CD8-positive, alpha-beta memory T cell (primary cell): ENCODE measurements around the gene DIPK1A. TPM values are rescaled to one million over a fixed set of nuclear protein-coding genes. Genes with fewer than 3 reads are reported as not detected.

ENCODE experiments used
- CTCF ChIA-PET: fragments of 350-600 bp; sonication (Branson Sonifier 250); formaldehyde crosslinking; loops from one replicate; lab custom pipeline; 2021; ENCODE audit warnings: antibody characterized with exemption; lab: Charles Lee
- POLR2A ChIA-PET: fragments of 350-600 bp; sonication (Branson Sonifier 250); formaldehyde crosslinking; loops from one replicate; lab custom pipeline; 2021; ENCODE audit warnings: antibody characterized with exemption; lab: Charles Lee
- DNase-seq, 5 donors: peaks; one replicate each; pipeline versions ENCODE4 v3.0.0 to v3.0.0-alpha.2; 2020 to 2022; ENCODE audit warnings: mixed read lengths in 1 of 5
- H3K27ac ChIP-seq: one replicate; pipeline ENCODE4 v1.7.0; 2013; ENCODE audit warnings: low read depth, mild to moderate bottlenecking, low read length, moderate library complexity
- H3K27me3 ChIP-seq: 2 replicates; pipeline ENCODE4 v1.7.0; 2013; ENCODE audit warnings: low read length, mild to moderate bottlenecking; ENCODE audit not compliant: insufficient read depth, poor library complexity, severe bottlenecking
- H3K36me3 ChIP-seq: 2 replicates; pipeline ENCODE4 v1.7.0; 2013; ENCODE audit warnings: mild to moderate bottlenecking, low read length, moderate library complexity; ENCODE audit not compliant: insufficient read depth
- H3K4me1 ChIP-seq: 2 replicates; pipeline ENCODE4 v1.7.0; 2013; ENCODE audit warnings: mild to moderate bottlenecking, low read length, moderate library complexity; ENCODE audit not compliant: insufficient read depth
- H3K4me3 ChIP-seq: 2 replicates; pipeline ENCODE4 v1.7.0; 2013; ENCODE audit warnings: mild to moderate bottlenecking, low read length
- H3K9me3 ChIP-seq: 2 replicates; pipeline ENCODE4 v1.7.0; 2013; ENCODE audit warnings: mild to moderate bottlenecking, low read length
- H3K27ac Mint-ChIP-seq, 8 donors: one replicate each; pipeline ENCODE4 v1.8.0; 2020 to 2021; ENCODE audit warnings: mixed read lengths in 8 of 8, mild to moderate bottlenecking in 6 of 8, inconsistent platforms in 3 of 8, moderate library complexity in 3 of 8
- H3K27me3 Mint-ChIP-seq, 2 donors: one replicate each; pipeline ENCODE4 v1.8.0; 2020 to 2021; ENCODE audit warnings: mixed read lengths in 2 of 2, mild to moderate bottlenecking in 1 of 2, moderate library complexity in 1 of 2
- H3K36me3 Mint-ChIP-seq, 3 donors: one replicate each; pipeline ENCODE4 v1.8.0; 2020 to 2021; ENCODE audit warnings: mixed read lengths in 3 of 3, inconsistent platforms in 1 of 3, mild to moderate bottlenecking in 1 of 3
- H3K4me1 Mint-ChIP-seq, 3 donors: one replicate each; pipeline ENCODE4 v1.8.0; 2020 to 2021; ENCODE audit warnings: mixed read lengths in 3 of 3, inconsistent platforms in 1 of 3, mild to moderate bottlenecking in 1 of 3
- H3K4me3 Mint-ChIP-seq, 7 donors: one replicate each; pipeline ENCODE4 v1.8.0; 2020 to 2021; ENCODE audit warnings: mixed read lengths in 7 of 7, mild to moderate bottlenecking in 6 of 7, moderate library complexity in 4 of 7, inconsistent platforms in 2 of 7
- H3K9me3 Mint-ChIP-seq, 5 donors: one replicate each; pipeline ENCODE4 v1.8.0; 2020 to 2022; ENCODE audit warnings: mixed read lengths in 5 of 5, mild to moderate bottlenecking in 3 of 5, moderate library complexity in 2 of 5, inconsistent platforms in 1 of 5
- polyA plus RNA-seq: library from polyadenylated mRNA; unstranded; fragments of 300-500 nt; fragmentation: Illumina TruSeq; gene quantifications from one replicate; pipeline ENCODE4 v1.2.3, GENCODE V29; 2021
- total RNA-seq, 2 experiments: library from RNA; stranded (reverse); gene quantifications; one replicate each; pipeline ENCODE4 v1.2.3, GENCODE V29; 2021

Gene DIPK1A
- total and polyA plus RNA-seq, 3 experiments from 2014 or later: 10.9 to 15.7 (median 12.9) TPM

- no peaks in the 10 kb centered on the region for H3K36me3 ChIP-seq
- Mint-ChIP-seq H3K9me3 (no peaks in the 10 kb centered on the region), H3K4me3 (peak overlapping the region; percentile 8 to 71 (median 44)), H3K4me1 (peaks cover 53 to 70% (median 64%) of the 10 kb centered on the region in 3 donors), H3K27ac (peak overlapping the region; percentile 42 to 86 (median 76)), H3K27me3 (peaks cover 0 to 3% of the 10 kb centered on the region in 2 donors), H3K36me3 (peaks cover 0 to 8% (median 2%) of the 10 kb centered on the region in 3 donors)
- ChIA-PET POLR2A (no interaction called here), CTCF (interaction anchor here (0.8 to 11.1 kb wide), 6 partner anchors 9 to 97 kb away, joined by 3 to 187 read pairs (median 4); no protein-coding TSS in a partner anchor)
- H3K9me3 ChIP-seq: no peaks in the 10 kb centered on the region
- H3K4me1 ChIP-seq: peaks cover 58% of the 10 kb centered on the region
- no peak for DNase-seq
- H3K27me3 ChIP-seq: no peaks in the 10 kb centered on the region
- H3K4me3 ChIP-seq: no peak overlapping the region
- H3K27ac ChIP-seq: no peak overlapping the region
Measured at GRCh38 chr1:92957030-92957734, 4.1 kb downstream of the DIPK1A start.

DNA sequence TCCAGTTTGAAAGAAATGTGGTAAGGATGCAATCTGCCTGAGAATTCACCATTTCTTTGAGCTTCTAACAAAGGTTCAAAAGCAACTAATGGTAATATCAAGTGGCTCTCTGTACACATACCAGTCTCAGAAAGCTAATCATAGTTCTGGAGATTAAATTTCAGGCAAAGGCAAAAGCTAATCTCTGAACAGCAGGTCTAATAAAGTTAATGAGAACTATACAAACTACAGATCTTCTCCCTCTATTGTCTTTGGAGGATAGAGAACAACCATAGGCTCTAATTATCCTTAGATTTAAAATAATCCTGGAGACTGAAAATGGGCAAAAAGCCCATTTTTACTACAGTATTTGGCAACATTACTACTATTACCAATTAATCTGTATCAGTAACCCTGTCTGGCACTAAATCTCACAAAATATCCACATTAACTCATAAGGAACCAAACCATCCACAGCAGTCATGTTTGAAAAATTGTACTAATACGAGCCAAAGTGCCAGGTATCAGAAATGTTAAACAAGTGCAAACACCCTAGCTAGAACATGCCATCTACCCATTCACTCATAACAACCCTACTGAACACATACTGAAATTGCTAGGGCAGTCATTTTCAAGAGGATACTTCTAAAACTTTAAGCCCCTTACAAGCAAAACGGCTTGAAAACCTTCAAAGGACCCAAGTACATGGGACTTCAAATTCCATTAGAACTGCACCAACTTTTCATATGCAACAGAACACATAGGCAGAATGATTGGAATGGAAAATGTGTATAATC lies 4.8 kb downstream of the DIPK1A start:
- CTCF ChIA-PET: interaction anchor here (0.8 to 11.1 kb wide), 8 partner anchors 8 to 124 kb away, joined by 3 to 187 read pairs (median 4); partner anchors contain the start of gene RPL5
- H3K4me1 ChIP-seq: peaks cover 60% of the 10 kb centered on the region
- H3K4me3 ChIP-seq: no peak overlapping the region
- no peak overlapping the region for H3K27ac ChIP-seq
- POLR2A ChIA-PET: no interaction called here
- no peaks in the 10 kb centered on the region for H3K27me3 ChIP-seq
- H3K36me3 ChIP-seq: no peaks in the 10 kb centered on the region
- H3K4me3 Mint-ChIP-seq: peak overlapping the region; percentile 8 to 71 (median 44)
- H3K9me3 Mint-ChIP-seq: no peaks in the 10 kb centered on the region
- H3K4me1 Mint-ChIP-seq: peaks cover 53 to 70% (median 68%) of the 10 kb centered on the region in 3 donors
- no peaks in the 10 kb centered on the region for H3K9me3 ChIP-seq
- DNase-seq: no peak
- H3K27me3 Mint-ChIP-seq: peaks cover 0 to 3% of the 10 kb centered on the region in 2 donors
- H3K36me3 Mint-ChIP-seq: peaks cover 0 to 5% (median 2%) of the 10 kb centered on the region in 3 donors
- peak overlapping the region; percentile 42 to 86 (median 76) for H3K27ac Mint-ChIP-seq

DNA sequence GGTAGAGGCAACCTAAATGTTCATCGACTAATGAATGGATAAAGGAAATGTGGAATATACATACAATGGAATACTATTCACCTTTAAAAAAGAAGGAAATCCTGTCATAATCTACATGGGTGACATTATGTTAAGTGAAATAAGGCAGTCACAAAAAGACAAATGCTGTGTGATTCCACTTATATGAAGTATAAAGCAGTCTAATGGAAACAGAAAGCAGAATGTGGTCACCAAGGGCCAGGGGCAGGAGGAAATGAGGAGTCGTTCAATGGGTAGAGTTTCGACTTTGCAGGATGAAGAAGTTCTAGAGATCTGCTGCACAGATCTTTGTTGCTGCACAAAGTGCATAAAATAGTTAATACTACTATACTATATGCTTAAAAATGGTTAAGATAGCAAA lies 7.8 kb downstream of the DIPK1A start:
- no peaks in the 10 kb centered on the region for H3K36me3 ChIP-seq
- no peaks in the 10 kb centered on the region for H3K27me3 Mint-ChIP-seq
- ChIA-PET POLR2A (no interaction called here), CTCF (interaction anchor here (0.7 to 2.6 kb wide), 4 partner anchors 9 to 419 kb away, joined by 3 to 7 read pairs (median 4); no protein-coding TSS in a partner anchor)
- H3K27me3 ChIP-seq: no peaks in the 10 kb centered on the region
- H3K27ac Mint-ChIP-seq: peak overlapping the region in 7 of 8 donors; percentile 0 to 67 (median 6)
- H3K9me3 Mint-ChIP-seq: no peaks in the 10 kb centered on the region
- peak overlapping the region; percentile 1 to 67 (median 32) for H3K4me3 Mint-ChIP-seq
- no peak overlapping the region for H3K27ac ChIP-seq
- H3K4me1 Mint-ChIP-seq: peaks cover 39 to 56% (median 55%) of the 10 kb centered on the region in 3 donors
- peaks cover 67% of the 10 kb centered on the region for H3K4me1 ChIP-seq
- H3K4me3 ChIP-seq: no peak overlapping the region
- no peaks in the 10 kb centered on the region for H3K9me3 ChIP-seq
- no peaks in the 10 kb centered on the region for H3K36me3 Mint-ChIP-seq
- peak in 3 of 5 donors; percentile 16 to 62 (median 34) for DNase-seq

GRCh38 chr1:92952714-92953113 lies 8.5 kb downstream of the DIPK1A start:
- no peak overlapping the region for H3K4me3 ChIP-seq
- DNase-seq: no peak

GRCh38 chr1:92951141-92951582 lies 10.1 kb downstream of the DIPK1A start:
- Mint-ChIP-seq H3K4me3 (no peak overlapping the region), H3K36me3 (no peaks in the 10 kb centered on the region), H3K4me1 (peaks cover 30 to 41% (median 38%) of the 10 kb centered on the region in 3 donors), H3K9me3 (no peaks in the 10 kb centered on the region), H3K27ac (no peak overlapping the region), H3K27me3 (no peaks in the 10 kb centered on the region)
- H3K36me3 ChIP-seq: no peaks in the 10 kb centered on the region
- DNase-seq: peak in 1 of 5 donors; percentile 36
- CTCF ChIA-PET: interaction anchor here (0.9 to 2.2 kb wide), 4 partner anchors 9 to 96 kb away, joined by 3 to 11 read pairs (median 6); partner anchors contain the start of gene DIPK1A
- peaks cover 48% of the 10 kb centered on the region for H3K4me1 ChIP-seq
- H3K4me3 ChIP-seq: no peak overlapping the region
- H3K27ac ChIP-seq: peak overlapping the region; percentile 5
- H3K9me3 ChIP-seq: no peaks in the 10 kb centered on the region
- H3K27me3 ChIP-seq: no peaks in the 10 kb centered on the region
- POLR2A ChIA-PET: no interaction called here

More at GRCh38 chr1:92952714-92953113, 8.5 kb downstream of the DIPK1A start:
- Histone ChIP-seq H3K27me3 (no peaks in the 10 kb centered on the region), H3K36me3 (no peaks in the 10 kb centered on the region), H3K4me1 (peaks cover 62% of the 10 kb centered on the region), H3K9me3 (no peaks in the 10 kb centered on the region), H3K27ac (no peak overlapping the region)
- peaks cover 35 to 52% (median 50%) of the 10 kb centered on the region in 3 donors for H3K4me1 Mint-ChIP-seq
- H3K27me3 Mint-ChIP-seq: no peaks in the 10 kb centered on the region
- H3K9me3 Mint-ChIP-seq: no peaks in the 10 kb centered on the region
- H3K4me3 Mint-ChIP-seq: peak overlapping the region in 5 of 7 donors; percentile 7 to 63 (median 37)
- peak overlapping the region in 5 of 8 donors; percentile 1 to 75 (median 32) for H3K27ac Mint-ChIP-seq
- CTCF ChIA-PET: interaction anchor here (1.3 to 2.6 kb wide), 2 partner anchors 9 to 41 kb away, joined by 5 to 7 read pairs; no protein-coding TSS in a partner anchor
- POLR2A ChIA-PET: interaction anchor here (0.7 to 1.0 kb wide), 2 partner anchors 9 to 15 kb away, joined by 3 read pairs; partner anchors contain the start of gene DIPK1A
- no peaks in the 10 kb centered on the region for H3K36me3 Mint-ChIP-seq

DNA sequence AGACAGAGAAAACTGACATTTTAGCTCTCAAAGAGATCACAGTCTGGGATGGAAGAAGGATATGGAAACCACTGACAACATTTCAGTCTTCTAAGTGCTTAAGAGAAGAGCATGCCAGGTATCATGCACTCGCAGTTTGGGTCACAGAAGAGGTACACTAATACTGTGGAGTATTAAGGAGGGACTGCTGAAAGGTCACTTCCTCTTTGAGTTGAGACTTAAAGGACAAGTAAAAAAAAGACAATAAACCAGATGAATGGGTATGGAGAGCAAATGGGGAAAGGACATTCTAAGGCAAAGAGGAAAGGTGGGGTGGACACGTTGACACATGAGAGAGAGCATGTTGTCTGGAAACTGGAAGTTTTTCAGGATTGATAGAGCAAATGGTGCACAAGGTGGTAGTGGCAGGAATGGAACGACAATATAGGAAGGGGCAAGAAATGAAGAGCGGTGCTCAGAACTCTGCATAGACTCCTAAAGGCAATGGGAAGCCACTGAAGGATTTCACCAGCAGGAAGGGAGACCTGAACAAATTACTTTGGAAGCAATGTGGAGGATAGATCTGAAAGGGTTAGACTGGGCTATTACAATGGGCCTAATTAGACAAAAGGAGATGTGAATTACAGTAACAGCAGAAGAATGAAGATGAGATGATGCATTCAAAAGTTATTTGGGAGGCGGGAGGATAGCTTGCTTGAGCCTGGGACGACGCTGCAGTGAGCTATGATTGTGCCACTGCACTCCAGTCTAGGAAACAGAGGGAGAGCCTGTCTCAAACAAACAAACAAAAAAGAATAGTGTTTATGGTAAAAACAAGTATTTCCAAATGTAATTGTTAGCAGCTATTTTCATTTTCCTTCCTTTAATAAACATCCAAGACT lies 11.1 kb downstream of the DIPK1A start:
- Histone ChIP-seq H3K4me1 (peaks cover 50% of the 10 kb centered on the region), H3K4me3 (no peak overlapping the region), H3K36me3 (no peaks in the 10 kb centered on the region), H3K9me3 (no peaks in the 10 kb centered on the region), H3K27me3 (no peaks in the 10 kb centered on the region), H3K27ac (no peak overlapping the region)
- Mint-ChIP-seq H3K27me3 (no peaks in the 10 kb centered on the region), H3K4me3 (no peak overlapping the region), H3K36me3 (no peaks in the 10 kb centered on the region), H3K4me1 (peaks cover 30 to 39% (median 38%) of the 10 kb centered on the region in 3 donors), H3K27ac (no peak overlapping the region), H3K9me3 (no peaks in the 10 kb centered on the region)
- POLR2A ChIA-PET: no interaction called here
- DNase-seq: no peak
- CTCF ChIA-PET: interaction anchor here (0.9 to 2.2 kb wide), 6 partner anchors 10 to 95 kb away, joined by 3 to 11 read pairs (median 6); partner anchors contain the start of gene DIPK1A

GRCh38 chr1:92948071-92948470 lies 13.2 kb downstream of the DIPK1A start:
- POLR2A ChIA-PET: interaction anchor here (1.5 kb wide), 1 partner anchor 13 kb away, joined by 4 read pairs; the partner anchor contains the start of gene DIPK1A
- H3K4me1 ChIP-seq: peaks cover 48% of the 10 kb centered on the region

More at GRCh38 chr1:92948071-92948470, 13.2 kb downstream of the DIPK1A start:
- Histone ChIP-seq H3K36me3 (no peaks in the 10 kb centered on the region), H3K27ac (no peak overlapping the region), H3K27me3 (no peaks in the 10 kb centered on the region), H3K9me3 (no peaks in the 10 kb centered on the region), H3K4me3 (no peak overlapping the region)
- no peak overlapping the region for H3K4me3 Mint-ChIP-seq
- H3K9me3 Mint-ChIP-seq: no peaks in the 10 kb centered on the region
- no peak for DNase-seq
- CTCF ChIA-PET: interaction anchor here (1.3 to 2.3 kb wide), 3 partner anchors 9 to 89 kb away, joined by 5 to 9 read pairs (median 5); no protein-coding TSS in a partner anchor
- peaks cover 39 to 43% (median 40%) of the 10 kb centered on the region in 3 donors for H3K4me1 Mint-ChIP-seq
- no peaks in the 10 kb centered on the region for H3K36me3 Mint-ChIP-seq
- H3K27ac Mint-ChIP-seq: no peak overlapping the region
- no peaks in the 10 kb centered on the region for H3K27me3 Mint-ChIP-seq
